Hepatocyte (in vitro differentiated cells): ENCODE measurements around the gene CPNE2.

Experiments
- CTCF ChIP-seq: fragments of 200-600 bp; sonication (generic); IDR thresholded peaks from 2 replicates; pipeline ENCODE4 v1.5.1; 2016; ENCODE audit warnings: antibody characterized with exemption, mild to moderate bottlenecking; ENCODE audit not compliant: poor library complexity
- EZH2 ChIP-seq: fragments of 200-600 bp; sonication (generic); IDR thresholded peaks from 2 replicates; pipeline ENCODE4 v1.6.1; 2016; ENCODE audit warnings: antibody characterized with exemption, mild to moderate bottlenecking, borderline replicate concordance

GRCh38 chr16:57104706-57105105, 12.3 kb downstream of the CPNE2 start:
- no peak for TF ChIP-seq CTCF
- TF ChIP-seq EZH2: no peak
